HepG2 (cell line): ENCODE measurements around the gene NISCH. TPM values are rescaled to one million over a fixed set of nuclear protein-coding genes. Genes with fewer than 3 reads are reported as not detected.

Experiments used
- ATF1 ChIP-seq: IDR thresholded peaks from 2 replicates; pipeline ENCODE4 v1.6.1; 2016; ENCODE audit warnings: mild to moderate bottlenecking, control low read depth
- CHD4 ChIP-seq: fragments of 200-600 bp; sonication (generic); IDR thresholded peaks from 2 replicates; pipeline ENCODE4 v1.7.0; 2017; ENCODE audit warnings: mild to moderate bottlenecking, low read length, borderline replicate concordance
- EP300 ChIP-seq, 3 experiments: sonication (generic) in 1 of 3; formaldehyde crosslinking in 1 of 3; IDR thresholded peaks; 2 replicates each; pipeline versions ENCODE4 v1.5.1 to v1.6.1; 2011 to 2020; ENCODE audit warnings: low read depth in 2 of 3, low read length in 2 of 3, borderline replicate concordance in 1 of 3, improper control_type of control experiment in 1 of 3, mild to moderate bottlenecking in 1 of 3, missing genetic modification reagents in 1 of 3, moderate library complexity in 1 of 3
- HBP1 ChIP-seq: IDR thresholded peaks from 2 replicates; pipeline ENCODE4 v1.6.1; 2016; ENCODE audit warnings: low read depth, control low read depth
- KIAA2018 ChIP-seq: sonication (generic); formaldehyde crosslinking; IDR thresholded peaks from 2 replicates; pipeline ENCODE4 v1.5.0; 2020; ENCODE audit warnings: mild to moderate bottlenecking, missing genetic modification reagents, borderline replicate concordance
- MTF2 ChIP-seq: sonication (generic); formaldehyde crosslinking; IDR thresholded peaks from 2 replicates; pipeline ENCODE4 v1.5.0; 2020; ENCODE audit warnings: missing genetic modification reagents, borderline replicate concordance
- SP4 ChIP-seq: sonication (generic); formaldehyde crosslinking; IDR thresholded peaks from 2 replicates; pipeline ENCODE4 v1.8.1; 2023; ENCODE audit warnings: mild to moderate bottlenecking, missing genetic modification reagents
- YEATS2 ChIP-seq: sonication (generic); formaldehyde crosslinking; IDR thresholded peaks from 2 replicates; pipeline ENCODE4 v1.4.0; 2020; ENCODE audit warnings: missing genetic modification reagents, borderline replicate concordance
- ZBTB21 ChIP-seq: sonication (generic); formaldehyde crosslinking; IDR thresholded peaks from 2 replicates; pipeline ENCODE4 v1.4.0; 2020; ENCODE audit warnings: missing genetic modification reagents
- ZBTB4 ChIP-seq: sonication (generic); formaldehyde crosslinking; IDR thresholded peaks from 2 replicates; pipeline ENCODE4 v1.4.0; 2020; ENCODE audit warnings: missing genetic modification reagents, mild to moderate bottlenecking, borderline replicate concordance
- ZMYM4 ChIP-seq: sonication (generic); formaldehyde crosslinking; IDR thresholded peaks from 2 replicates; pipeline ENCODE4 v1.8.1; 2023; ENCODE audit warnings: mild to moderate bottlenecking, missing genetic modification reagents
- ZNF235 ChIP-seq: sonication (generic); formaldehyde crosslinking; IDR thresholded peaks from 2 replicates; pipeline ENCODE4 v1.8.1; 2023; ENCODE audit warnings: mild to moderate bottlenecking, missing genetic modification reagents, borderline replicate concordance
- ZNF572 ChIP-seq: sonication (generic); formaldehyde crosslinking; IDR thresholded peaks from 2 replicates; pipeline ENCODE4 v1.5.1; 2020; ENCODE audit warnings: mild to moderate bottlenecking, missing genetic modification reagents
- ZNF7 ChIP-seq: IDR thresholded peaks from 2 replicates; pipeline ENCODE4 v1.6.1; 2016; ENCODE audit warnings: missing biosample characterization, missing genetic modification reagents
- ZNF891 ChIP-seq: sonication (generic); formaldehyde crosslinking; IDR thresholded peaks from 2 replicates; pipeline ENCODE4 v1.5.0; 2020; ENCODE audit warnings: mild to moderate bottlenecking, missing genetic modification reagents
- polyA plus RNA-seq, 8 experiments: library from polyadenylated mRNA; depleted of rRNA in 3 of 8; stranded (reverse) in 7 of 8; unstranded in 1 of 8; fragments of >200 nt; fragmentation: Illumina TruSeq in 4 of 8; extraction: Trizol in 4 of 8; gene quantifications; 2 replicates each; pipeline versions ENCODE4 v1.2.1 to v1.2.3, GENCODE V29; 2011 to 2016; ENCODE audit warnings: low read depth in 4 of 8, missing spikeins in 1 of 8, mixed read lengths in 1 of 8; ENCODE audit not compliant: insufficient read depth in 1 of 8
- total RNA-seq, 5 experiments: library from RNA; depleted of rRNA; stranded (reverse); fragments of >200 nt; fragmentation: Illumina TruSeq; extraction: Trizol; gene quantifications; 2 replicates each; pipeline ENCODE4 v1.2.3, GENCODE V29; 2016; ENCODE audit warnings: low read depth in 1 of 5

NISCH gene
- total and polyA plus RNA-seq, 2 of the 13 experiments (the other 11 are each of a cell fraction or from before 2014, with no cell fraction given) = 27.0 to 47.6 TPM

DNA sequence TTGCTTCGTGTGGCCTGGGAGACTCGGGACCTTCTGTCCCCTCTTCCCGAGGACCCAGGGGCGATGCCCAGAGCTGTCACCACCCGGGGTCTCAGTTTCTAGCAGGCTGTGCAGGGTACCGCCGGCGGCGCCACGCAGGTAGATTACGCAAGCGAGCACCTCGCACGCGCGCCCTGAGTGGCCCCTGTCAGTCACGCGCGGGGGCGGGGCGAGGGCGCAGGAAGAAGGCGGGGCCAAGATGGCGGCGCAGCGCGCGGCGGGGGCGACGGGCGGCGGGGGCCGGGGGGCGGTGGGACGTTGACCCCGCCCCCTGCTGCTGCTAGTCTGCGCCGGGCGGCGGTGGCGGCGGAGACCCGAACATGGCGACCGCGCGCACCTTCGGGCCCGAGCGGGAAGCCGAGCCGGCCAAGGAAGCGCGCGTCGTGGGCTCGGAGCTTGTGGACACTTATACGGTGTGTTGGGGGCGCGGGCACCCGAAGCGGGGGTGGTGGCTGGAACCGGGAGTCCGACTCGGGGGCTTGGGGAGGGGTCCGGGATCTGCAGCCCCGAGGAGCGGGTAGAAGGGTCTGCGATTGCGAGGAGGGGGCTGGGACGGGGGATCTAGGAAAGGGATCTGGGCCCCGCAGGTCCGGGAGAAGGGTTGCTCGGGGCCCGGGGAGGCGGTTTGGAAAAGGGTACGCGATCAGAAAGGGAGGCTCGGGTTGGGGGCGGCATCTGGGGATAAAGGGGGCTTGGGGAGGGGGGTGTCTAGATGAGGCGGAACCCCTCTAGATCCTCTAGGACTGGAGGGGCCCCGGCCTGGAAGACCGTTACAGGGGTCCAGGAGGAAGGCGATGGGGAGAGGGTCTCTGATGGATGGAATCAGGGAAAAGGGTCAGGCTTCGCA is at the start of gene NISCH (continued):
- TF ChIP-seq EP300 (IDR thresholded peaks at IDR 0.05; ENCODE audit: low read depth in 2 of 2, low read length in 2 of 2) (peak in 1 of 2 experiments; percentile 64; a peak in 2 of 4 replicates), EP300 (CRISPR knock-in tag; IDR thresholded peaks at IDR 0.05; ENCODE audit: borderline replicate concordance) (0 out of 2 replicates have a peak, but pooled peaks have one; percentile 30), CHD4 (no peak), ZNF235 (CRISPR knock-in tag) (no peak), HBP1 (CRISPR knock-in tag) (no peak), ZBTB4 (no peak), SP4 (CRISPR knock-in tag) (peak; percentile 79), ATF1 (CRISPR knock-in tag) (no peak), ZNF572 (no peak), ZMYM4 (CRISPR knock-in tag) (peak; percentile 41; the same call in 1 of the 2 replicates), ZNF7 (CRISPR knock-in tag) (no peak), YEATS2 (CRISPR knock-in tag) (0 out of 2 replicates have a peak, but pooled peaks have one; percentile 22), MTF2 (CRISPR knock-in tag) (no peak), KIAA2018 (CRISPR knock-in tag) (no peak), ZNF891 (CRISPR knock-in tag) (no peak), ZBTB21 (CRISPR knock-in tag) (no peak)
